ENCODE measurements around the gene OSBPL2. TPM values are rescaled to one million over a fixed set of nuclear protein-coding genes. Genes with fewer than 3 reads are reported as not detected.

The OSBPL2 gene
- total and polyA plus RNA-seq, 2 experiments from 2014 or later: 16.6 to 31.2 TPM

- TF ChIP-seq ZNF462 (CRISPR knock-in tag; IDR thresholded peaks at IDR 0.05) (no peak), POLR2AphosphoS5 (IDR thresholded peaks at IDR 0.05; ENCODE audit: low read depth) (no peak)
These were observed 62.9 kb downstream of the OSBPL2 start (continued) for GRCh38 chr20:62301111-62301668.

GRCh38 chr20:62301773-62302340 lies 63.5 kb downstream of the OSBPL2 start:
- no peaks in the 10 kb centered on the region for H3K27me3 ChIP-seq (ENCODE audit: insufficient read depth)
- peaks cover 3% of the 10 kb centered on the region; the same call in 1 of the 2 replicates for H3K36me3 ChIP-seq (ENCODE audit: insufficient read depth)
- Mint-ChIP-seq H3K9me3 (peaks cover 6% of the 10 kb centered on the region; the same call in 2 of the 3 replicates), H3K27ac (peak overlapping the region; percentile 83), H3K27me3 (ENCODE audit: insufficient read depth, low read depth, poor library complexity) (peaks cover 25% of the 10 kb centered on the region), H3K4me3 (peak overlapping the region; percentile 74), H3K4me1 (peaks cover 19% of the 10 kb centered on the region), H3K36me3 (ENCODE audit: low read depth) (peaks cover 34% of the 10 kb centered on the region)
- H3K9me2 ChIP-seq (ENCODE audit: insufficient read depth): no peaks in the 10 kb centered on the region
- no peak overlapping the region for H2AFZ ChIP-seq
- TF ChIP-seq CTCF (conservative IDR thresholded peaks at IDR 0.05; ENCODE audit: low read depth in 2 of 2): peak; percentile 69 to 80
- peak; percentile 59; the same call in 1 of the 2 replicates for TF ChIP-seq CREB1 (CRISPR knock-in tag; IDR thresholded peaks at IDR 0.05; ENCODE audit: low read depth)
- no peak for TF ChIP-seq ZNF331 (CRISPR knock-in tag; IDR thresholded peaks at IDR 0.05; ENCODE audit: low read depth)
- peaks cover 34% of the 10 kb centered on the region for H3F3A ChIP-seq (replicated peaks; ENCODE audit: low read depth)
- ATAC-seq (peak; percentile 53), DNase-seq (ENCODE audit: low spot score) (peak; percentile 96)
- H3K27ac ChIP-seq (ENCODE audit: low read depth): peak overlapping the region; percentile 84; the same call in 1 of the 2 replicates
- H3K4me3 ChIP-seq: peak overlapping the region; percentile 94
- peaks cover 16% of the 10 kb centered on the region for H4K20me1 ChIP-seq (replicated peaks; ENCODE audit: insufficient read depth)
- peak overlapping the region; percentile 86; the same call in 1 of the 2 replicates for H3K4me2 ChIP-seq
- peaks cover 32% of the 10 kb centered on the region for H3K79me2 ChIP-seq (replicated peaks; ENCODE audit: insufficient read depth)
- peaks cover 14% of the 10 kb centered on the region; the same call in 1 of the 2 replicates for H3K4me1 ChIP-seq (ENCODE audit: insufficient read depth)

Data from GM23338 (cell line).